GM12872 (cell line): Measurements from ENCODE around the gene NT5DC4.

Experiments
- CTCF ChIP-seq: IDR thresholded peaks from 3 replicates; pipeline ENCODE4 v1.5.1; 2011; ENCODE audit warnings: low read depth, mild to moderate bottlenecking, low read length, moderate library complexity; ENCODE audit not compliant: insufficient read depth

NT5DC4 gene

GRCh38 chr2:112720785-112721184 lies at the start of gene NT5DC4:
Gene NT5DC4 (plus strand): TSS chr2:112721020. CDS start chr2:112721080, 60 bp downstream.
- TF ChIP-seq CTCF = no peak

GRCh38 chr2:112671801-112672200 lies 49.0 kb upstream of the NT5DC4 start:
- no peak for TF ChIP-seq CTCF

GRCh38 chr2:112673008-112673407 lies 47.8 kb upstream of the NT5DC4 start:
- no peak for TF ChIP-seq CTCF

- TF ChIP-seq CTCF = no peak
Measured at GRCh38 chr2:112674229-112674628, 46.6 kb upstream of the NT5DC4 start.

GRCh38 chr2:112679484-112679883 lies 41.3 kb upstream of the NT5DC4 start:
- no peak for TF ChIP-seq CTCF

GRCh38 chr2:112680666-112681101 lies 40.1 kb upstream of the NT5DC4 start:
- no peak for TF ChIP-seq CTCF

GRCh38 chr2:112682101-112682500 lies 38.7 kb upstream of the NT5DC4 start:
- TF ChIP-seq CTCF = no peak
